ENCODE data around the gene PKD2. TPM values are rescaled to one million over a fixed set of nuclear protein-coding genes. Genes with fewer than 3 reads are reported as not detected.

The PKD2 gene
- total RNA-seq, 2 experiments from 2014 or later, result 11.8 to 13.2 TPM

GRCh38 chr4:88001871-88002270 is 5.6 kb upstream of the PKD2 start:
- POLR2A ChIA-PET, result no interaction called here
- no peak overlapping the region for H3K4me3 Mint-ChIP-seq
- no peak overlapping the region for H3K27ac Mint-ChIP-seq
- no peaks in the 10 kb centered on the region for H3K36me3 Mint-ChIP-seq (ENCODE audit: low read depth)
- no peaks in the 10 kb centered on the region for H3K9me3 Mint-ChIP-seq
- no peak for DNase-seq
- CTCF ChIA-PET, result interaction anchor here (1.3 to 1.6 kb wide), 2 partner anchors 11 to 28 kb away, joined by 3 to 4 read pairs; no protein-coding TSS in a partner anchor
- H3K27me3 Mint-ChIP-seq, result peaks cover 35% of the 10 kb centered on the region
- H3K4me1 Mint-ChIP-seq, result peaks cover 5% of the 10 kb centered on the region

DNA sequence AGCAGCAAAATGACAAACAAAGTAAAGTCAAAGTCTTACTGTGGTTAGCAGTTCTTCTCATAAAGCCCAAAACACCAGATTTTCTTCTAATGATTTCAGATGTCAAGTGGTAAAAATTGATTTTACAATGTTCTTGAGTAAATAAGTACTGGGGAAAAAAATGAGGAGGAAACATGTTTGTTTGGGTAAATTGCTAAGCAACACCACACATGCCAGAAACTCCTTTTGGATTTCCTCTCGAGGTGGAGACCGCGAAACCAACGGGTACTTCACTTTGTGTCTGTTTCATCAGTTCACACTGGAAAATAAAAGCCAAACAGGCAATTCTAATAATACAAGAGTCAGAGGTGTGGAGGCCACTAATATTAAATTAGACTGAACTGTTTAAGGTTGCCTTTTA is 4.6 kb upstream of the PKD2 start:
- H3K4me3 Mint-ChIP-seq, result no peak overlapping the region

GRCh38 chr4:88003261-88003660 is 4.2 kb upstream of the PKD2 start:
- DNase-seq, result no peak
- ChIA-PET POLR2A (no interaction called here), CTCF (no interaction called here)
- Mint-ChIP-seq H3K27ac (no peak overlapping the region), H3K36me3 (ENCODE audit: low read depth) (no peaks in the 10 kb centered on the region), H3K9me3 (no peaks in the 10 kb centered on the region), H3K27me3 (peaks cover 28% of the 10 kb centered on the region), H3K4me1 (peaks cover 8% of the 10 kb centered on the region), H3K4me3 (no peak overlapping the region)

More for the DNA sequence above, 4.6 kb upstream of the PKD2 start:
- ChIA-PET CTCF (no interaction called here), POLR2A (no interaction called here)
- Mint-ChIP-seq H3K27me3 (peaks cover 31% of the 10 kb centered on the region), H3K27ac (no peak overlapping the region), H3K9me3 (no peaks in the 10 kb centered on the region), H3K4me1 (peaks cover 8% of the 10 kb centered on the region), H3K36me3 (ENCODE audit: low read depth) (no peaks in the 10 kb centered on the region)
- DNase-seq, result no peak

- POLR2A ChIA-PET, result no interaction called here
- CTCF ChIA-PET, result interaction anchor here (1.1 kb wide), 1 partner anchor 153 kb away, joined by 3 read pairs; no protein-coding TSS in a partner anchor
These were observed 2.4 kb upstream of the PKD2 start for GRCh38 chr4:88005076-88005475.

DNA sequence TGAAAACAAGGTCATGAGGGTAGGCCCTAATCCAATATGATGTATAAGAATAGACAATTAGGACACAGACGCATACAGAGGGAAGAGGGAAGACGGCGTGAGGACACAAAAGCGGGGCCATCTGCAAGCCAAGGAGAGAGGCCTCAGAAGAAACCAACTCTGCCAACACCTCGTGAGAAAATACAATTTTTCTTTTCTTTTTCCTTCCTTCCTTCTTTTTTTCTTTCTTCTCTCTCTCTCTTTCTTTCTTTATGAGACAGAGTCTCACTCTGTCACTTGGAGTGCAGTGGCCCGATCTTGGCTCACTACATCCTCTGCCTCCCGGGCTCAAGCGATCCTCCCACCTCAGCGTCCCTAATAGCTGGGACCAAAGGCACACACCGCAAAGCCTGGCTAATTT is 1.5 kb upstream of the PKD2 start:
- DNase-seq, result no peak
- Mint-ChIP-seq H3K9me3 (no peaks in the 10 kb centered on the region), H3K36me3 (ENCODE audit: low read depth) (peaks cover 3% of the 10 kb centered on the region), H3K4me1 (peaks cover 26% of the 10 kb centered on the region), H3K27me3 (peaks cover 17% of the 10 kb centered on the region), H3K27ac (no peak overlapping the region), H3K4me3 (peak overlapping the region; percentile 8)
- ChIA-PET POLR2A (no interaction called here), CTCF (interaction anchor here (1.5 kb wide), 1 partner anchor 15 kb away, joined by 4 read pairs; no protein-coding TSS in a partner anchor)

More at GRCh38 chr4:88005076-88005475, 2.4 kb upstream of the PKD2 start:
- Mint-ChIP-seq H3K4me3 (no peak overlapping the region), H3K27ac (no peak overlapping the region), H3K9me3 (no peaks in the 10 kb centered on the region), H3K4me1 (peaks cover 19% of the 10 kb centered on the region), H3K36me3 (ENCODE audit: low read depth) (no peaks in the 10 kb centered on the region), H3K27me3 (peaks cover 22% of the 10 kb centered on the region)
- DNase-seq, result no peak

- no peak for DNase-seq
- peak overlapping the region; percentile 60 for H3K27ac Mint-ChIP-seq
- peaks cover 5% of the 10 kb centered on the region for H3K36me3 Mint-ChIP-seq (ENCODE audit: low read depth)
- ChIA-PET CTCF (interaction anchor here (1.5 kb wide), 1 partner anchor 14 kb away, joined by 4 read pairs; no protein-coding TSS in a partner anchor), POLR2A (no interaction called here)
- H3K4me3 Mint-ChIP-seq, result peak overlapping the region; percentile 78
- H3K9me3 Mint-ChIP-seq, result no peaks in the 10 kb centered on the region
- H3K4me1 Mint-ChIP-seq, result peaks cover 33% of the 10 kb centered on the region
- peaks cover 14% of the 10 kb centered on the region for H3K27me3 Mint-ChIP-seq
These were observed 505 bp upstream of the PKD2 start for GRCh38 chr4:88006956-88007303.

DNA sequence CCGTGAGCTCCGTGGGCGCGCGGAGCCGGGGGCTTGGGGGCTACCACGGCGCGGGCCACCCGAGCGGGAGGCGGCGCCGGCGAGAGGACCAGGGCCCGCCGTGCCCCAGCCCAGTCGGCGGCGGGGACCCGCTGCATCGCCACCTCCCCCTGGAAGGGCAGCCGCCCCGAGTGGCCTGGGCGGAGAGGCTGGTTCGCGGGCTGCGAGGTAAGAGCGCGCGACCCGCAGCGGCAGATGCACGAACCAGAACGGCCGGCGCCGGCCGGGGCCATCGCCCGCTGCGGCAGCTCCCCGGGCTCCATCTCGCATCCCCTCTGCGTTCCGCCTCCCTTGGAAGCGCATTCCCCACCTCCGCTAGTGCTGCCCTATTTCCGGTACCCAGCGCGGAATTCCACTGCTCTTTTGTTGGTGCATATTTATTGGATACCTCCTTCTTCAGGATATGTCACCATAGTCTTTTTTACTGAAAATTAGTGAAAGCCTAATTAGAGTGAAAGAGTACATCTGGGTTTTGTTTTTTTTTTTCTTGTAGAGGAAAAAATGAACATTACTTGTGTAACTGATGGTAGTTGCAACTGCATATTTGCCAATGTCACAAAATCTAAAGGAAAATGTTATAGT is 797 bp downstream of the PKD2 start:
- no peaks in the 10 kb centered on the region for H3K9me3 Mint-ChIP-seq
- POLR2A ChIA-PET, result no interaction called here
- H3K4me1 Mint-ChIP-seq, result peaks cover 44% of the 10 kb centered on the region
- peak overlapping the region; percentile 93 for H3K4me3 Mint-ChIP-seq
- peaks cover 12% of the 10 kb centered on the region for H3K27me3 Mint-ChIP-seq
- peak; percentile 26 for DNase-seq
- peaks cover 8% of the 10 kb centered on the region for H3K36me3 Mint-ChIP-seq (ENCODE audit: low read depth)
- peak overlapping the region; percentile 83 for H3K27ac Mint-ChIP-seq
- CTCF ChIA-PET, result no interaction called here

GRCh38 chr4:88008743-88009171 is 1.3 kb downstream of the PKD2 start:
- Mint-ChIP-seq H3K36me3 (ENCODE audit: low read depth) (peaks cover 8% of the 10 kb centered on the region), H3K27ac (peak overlapping the region; percentile 83), H3K9me3 (no peaks in the 10 kb centered on the region), H3K4me1 (peaks cover 44% of the 10 kb centered on the region), H3K4me3 (peak overlapping the region; percentile 93), H3K27me3 (peaks cover 12% of the 10 kb centered on the region)
- ChIA-PET CTCF (interaction anchor here (0.6 to 0.8 kb wide), 2 partner anchors 8 to 13 kb away, joined by 3 read pairs; no protein-coding TSS in a partner anchor), POLR2A (no interaction called here)
- DNase-seq, result peak; percentile 9

- Mint-ChIP-seq H3K4me3 (no peak overlapping the region), H3K36me3 (ENCODE audit: low read depth) (peaks cover 8% of the 10 kb centered on the region), H3K27ac (no peak overlapping the region), H3K27me3 (peaks cover 12% of the 10 kb centered on the region), H3K9me3 (no peaks in the 10 kb centered on the region), H3K4me1 (peaks cover 44% of the 10 kb centered on the region)
- no peak for DNase-seq
- ChIA-PET CTCF (interaction anchor here (0.6 kb wide), 2 partner anchors 174 to 398 kb away, joined by 4 to 6 read pairs; no protein-coding TSS in a partner anchor), POLR2A (no interaction called here)
These were observed 2.4 kb downstream of the PKD2 start for GRCh38 chr4:88009871-88010270.

- H3K36me3 Mint-ChIP-seq (ENCODE audit: low read depth), result peaks cover 8% of the 10 kb centered on the region
- no peak overlapping the region for H3K27ac Mint-ChIP-seq
- H3K27me3 Mint-ChIP-seq, result peaks cover 9% of the 10 kb centered on the region
- CTCF ChIA-PET, result no interaction called here
- peaks cover 44% of the 10 kb centered on the region for H3K4me1 Mint-ChIP-seq
- H3K9me3 Mint-ChIP-seq, result no peaks in the 10 kb centered on the region
- H3K4me3 Mint-ChIP-seq, result no peak overlapping the region
- DNase-seq, result no peak
- POLR2A ChIA-PET, result no interaction called here
These were observed 3.5 kb downstream of the PKD2 start for GRCh38 chr4:88010966-88011365.

- H3K4me1 Mint-ChIP-seq, result peaks cover 36% of the 10 kb centered on the region
- no peak overlapping the region for H3K4me3 Mint-ChIP-seq
- H3K36me3 Mint-ChIP-seq (ENCODE audit: low read depth), result peaks cover 8% of the 10 kb centered on the region
- DNase-seq, result no peak
- no peak overlapping the region for H3K27ac Mint-ChIP-seq
- H3K27me3 Mint-ChIP-seq, result no peaks in the 10 kb centered on the region
- CTCF ChIA-PET, result no interaction called here
- POLR2A ChIA-PET, result no interaction called here
- no peaks in the 10 kb centered on the region for H3K9me3 Mint-ChIP-seq
These were observed 5.2 kb downstream of the PKD2 start for GRCh38 chr4:88012647-88013046.

- Mint-ChIP-seq H3K27me3 (no peaks in the 10 kb centered on the region), H3K4me1 (peaks cover 27% of the 10 kb centered on the region), H3K27ac (no peak overlapping the region), H3K9me3 (no peaks in the 10 kb centered on the region), H3K36me3 (ENCODE audit: low read depth) (peaks cover 8% of the 10 kb centered on the region), H3K4me3 (no peak overlapping the region)
- ChIA-PET CTCF (interaction anchor here (1.4 kb wide), 1 partner anchor 192 kb away, joined by 3 read pairs; no protein-coding TSS in a partner anchor), POLR2A (no interaction called here)
- no peak for DNase-seq
These were observed 7.0 kb downstream of the PKD2 start for GRCh38 chr4:88014386-88014905.

DNA sequence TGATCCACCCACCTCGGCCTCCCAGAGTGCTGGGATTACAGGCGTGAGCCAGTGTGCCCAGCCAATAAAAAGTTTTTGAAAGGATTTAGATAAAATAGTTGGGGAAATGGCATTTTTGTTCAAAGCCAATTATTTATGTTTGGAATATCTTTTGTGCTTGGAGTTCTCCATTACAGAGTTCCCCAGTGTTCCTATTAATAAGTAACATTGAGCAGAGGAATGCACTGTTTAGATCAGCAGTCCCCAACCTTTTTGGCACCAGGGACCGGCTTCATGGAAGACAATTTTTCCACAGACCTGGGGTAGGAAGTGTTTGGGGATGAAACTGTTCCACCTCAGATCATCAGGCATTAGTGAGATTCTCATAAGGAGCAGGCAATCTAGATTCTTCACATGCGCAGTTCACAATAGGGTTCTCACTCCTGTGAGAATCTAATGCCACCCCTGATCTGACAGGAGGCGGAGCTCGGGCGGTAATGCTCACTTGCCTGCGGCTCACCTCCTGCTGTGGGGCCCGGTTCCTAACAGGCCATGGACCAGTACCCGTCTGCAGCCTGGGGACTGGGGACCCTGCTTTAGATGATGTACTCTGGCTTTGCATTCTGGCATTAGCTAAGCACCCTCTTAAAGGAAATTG is 8.3 kb downstream of the PKD2 start:
- Mint-ChIP-seq H3K36me3 (ENCODE audit: low read depth) (peaks cover 10% of the 10 kb centered on the region), H3K27ac (no peak overlapping the region), H3K4me1 (peaks cover 21% of the 10 kb centered on the region), H3K9me3 (no peaks in the 10 kb centered on the region), H3K4me3 (no peak overlapping the region), H3K27me3 (no peaks in the 10 kb centered on the region)
- ChIA-PET CTCF (no interaction called here), POLR2A (no interaction called here)
- DNase-seq, result no peak

All from activated CD4-positive, alpha-beta T cell treated with anti-CD3 and anti-CD28 coated beads, Interleukin-2, amount 10 ng/mL, durations not matched to agents 7 days and 5 days (primary cell).